Epithelial cell of esophagus (primary cell): ENCODE data around the gene GDPD5.

Experiments used
- DNase-seq: peaks from one replicate; pipeline ENCODE4 v3.0.0; 2010; ENCODE audit warnings: low read depth
- H3K4me3 ChIP-seq: 2 replicates; pipeline ENCODE4 v1.5.1; 2011; ENCODE audit warnings: mild to moderate bottlenecking, low read length, control low read depth
- TF ChIP-seq, protein P1 (sequence below): IDR thresholded peaks from 2 replicates; pipeline ENCODE4 v1.5.1; 2011; ENCODE audit warnings: low read depth, mild to moderate bottlenecking, low read length, control low read depth, inconsistent platforms; ENCODE audit not compliant: insufficient read depth; ENCODE audit errors: missing control alignments

GDPD5 gene

DNA sequence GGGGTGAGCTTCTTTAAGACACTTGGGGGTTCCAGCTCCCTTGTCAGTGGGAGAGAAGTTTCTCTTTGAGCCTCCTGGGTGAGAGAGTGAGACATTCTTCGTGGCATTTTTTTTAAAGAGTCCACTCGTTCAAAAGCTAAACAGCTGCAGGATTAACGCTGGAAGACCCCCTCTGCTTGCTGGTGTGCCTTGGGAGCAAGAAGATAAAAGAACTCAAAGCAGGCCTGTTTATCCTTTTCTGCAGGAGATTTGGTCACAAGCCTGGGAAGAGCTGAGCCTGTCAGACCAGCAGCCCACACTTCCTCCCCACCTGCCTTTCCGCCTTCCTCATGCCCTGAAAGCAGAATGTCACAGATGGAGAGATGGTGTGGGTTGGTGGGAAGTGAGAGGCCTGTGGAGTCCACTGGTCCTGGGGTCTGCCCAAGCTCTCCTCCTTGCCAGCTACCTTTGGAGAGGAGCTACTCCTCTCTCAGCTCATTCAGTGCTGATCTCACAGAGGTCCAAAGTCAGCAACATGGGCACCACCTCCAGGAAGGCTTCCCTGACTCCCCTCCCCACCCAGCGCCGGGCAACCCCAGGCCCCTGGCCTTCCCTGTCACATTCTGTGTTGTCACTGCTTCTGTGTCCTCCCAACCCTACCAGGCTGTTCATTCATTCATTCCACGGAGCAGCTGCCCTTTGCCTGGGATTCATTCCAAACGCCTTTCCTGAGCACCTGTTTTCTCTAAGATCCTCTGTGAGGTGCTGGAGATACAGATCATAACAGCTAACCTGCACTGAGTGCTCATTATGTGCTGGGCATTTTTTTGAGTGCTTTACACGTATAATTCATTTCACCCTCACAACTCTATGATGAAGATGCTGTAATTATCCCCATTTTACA, 6.7 kb downstream of the GDPD5 start:
- DNase-seq, result no peak
- no peak overlapping the region for H3K4me3 ChIP-seq
- TF ChIP-seq, protein P1, sequence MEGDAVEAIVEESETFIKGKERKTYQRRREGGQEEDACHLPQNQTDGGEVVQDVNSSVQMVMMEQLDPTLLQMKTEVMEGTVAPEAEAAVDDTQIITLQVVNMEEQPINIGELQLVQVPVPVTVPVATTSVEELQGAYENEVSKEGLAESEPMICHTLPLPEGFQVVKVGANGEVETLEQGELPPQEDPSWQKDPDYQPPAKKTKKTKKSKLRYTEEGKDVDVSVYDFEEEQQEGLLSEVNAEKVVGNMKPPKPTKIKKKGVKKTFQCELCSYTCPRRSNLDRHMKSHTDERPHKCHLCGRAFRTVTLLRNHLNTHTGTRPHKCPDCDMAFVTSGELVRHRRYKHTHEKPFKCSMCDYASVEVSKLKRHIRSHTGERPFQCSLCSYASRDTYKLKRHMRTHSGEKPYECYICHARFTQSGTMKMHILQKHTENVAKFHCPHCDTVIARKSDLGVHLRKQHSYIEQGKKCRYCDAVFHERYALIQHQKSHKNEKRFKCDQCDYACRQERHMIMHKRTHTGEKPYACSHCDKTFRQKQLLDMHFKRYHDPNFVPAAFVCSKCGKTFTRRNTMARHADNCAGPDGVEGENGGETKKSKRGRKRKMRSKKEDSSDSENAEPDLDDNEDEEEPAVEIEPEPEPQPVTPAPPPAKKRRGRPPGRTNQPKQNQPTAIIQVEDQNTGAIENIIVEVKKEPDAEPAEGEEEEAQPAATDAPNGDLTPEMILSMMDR, result no peak

DNA sequence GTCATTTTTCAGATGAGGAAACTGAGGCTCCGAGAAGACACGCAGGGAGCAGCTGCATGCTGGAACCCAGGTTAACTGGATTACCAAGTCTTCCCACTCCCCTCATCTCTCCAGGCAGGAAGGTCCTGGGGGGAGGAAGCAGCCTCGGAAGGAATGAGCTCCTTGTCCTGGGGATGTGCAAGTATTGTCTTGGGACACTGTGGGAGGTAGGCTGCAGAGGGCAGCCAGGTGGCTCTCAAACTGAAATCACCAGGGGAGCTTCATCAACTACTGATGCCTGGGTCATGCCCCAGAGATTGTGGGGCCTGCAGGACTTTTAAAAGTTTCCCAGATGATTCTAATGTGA, 7.6 kb downstream of the GDPD5 start:
- H3K4me3 ChIP-seq, result no peak overlapping the region

DNA sequence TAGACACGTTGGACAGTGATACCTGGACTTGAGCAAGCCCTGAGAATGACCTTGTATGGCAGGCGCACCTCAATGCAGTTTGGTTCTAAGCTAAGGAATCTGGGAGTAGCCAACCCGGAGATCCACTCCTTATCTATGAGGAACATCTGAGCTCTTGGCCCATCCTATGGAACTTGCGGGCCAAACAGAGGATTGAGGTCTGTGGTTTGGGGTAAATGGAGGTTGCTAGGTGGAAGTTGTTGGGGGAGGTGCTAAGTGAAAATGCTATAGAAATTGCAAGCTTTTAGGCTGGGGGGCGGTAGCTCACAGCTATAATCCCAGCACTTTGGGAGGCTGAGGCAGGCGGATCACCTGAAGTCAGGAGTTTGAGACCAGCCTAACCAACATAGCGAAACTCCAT, 8.9 kb downstream of the GDPD5 start:
- no peak overlapping the region for H3K4me3 ChIP-seq
- TF ChIP-seq, protein P1, result no peak
- DNase-seq, result no peak

More for the DNA sequence above, 7.6 kb downstream of the GDPD5 start:
- TF ChIP-seq, protein P1, result no peak
- no peak for DNase-seq

DNA sequence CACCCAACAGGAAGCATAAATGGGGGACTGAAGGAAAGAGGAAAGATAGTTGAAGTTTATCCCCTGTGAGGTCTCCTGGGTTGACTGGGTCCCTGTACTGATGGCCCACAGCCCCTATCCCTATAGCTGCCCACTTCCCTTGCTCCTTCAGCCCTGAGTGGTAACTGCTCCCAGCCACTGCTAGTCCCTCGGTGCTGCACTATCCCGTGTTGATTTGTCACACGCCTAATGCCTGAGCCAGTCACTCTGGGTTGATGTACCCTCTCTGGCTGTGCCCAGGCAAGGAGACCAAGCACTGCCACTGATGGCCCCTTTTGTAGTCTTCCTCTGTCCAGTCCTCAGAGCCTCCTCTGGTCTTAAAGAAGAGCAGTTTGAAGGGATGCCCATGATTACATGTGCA, 9.6 kb downstream of the GDPD5 start:
- TF ChIP-seq, protein P1, result no peak
- no peak overlapping the region for H3K4me3 ChIP-seq
- no peak for DNase-seq

DNA sequence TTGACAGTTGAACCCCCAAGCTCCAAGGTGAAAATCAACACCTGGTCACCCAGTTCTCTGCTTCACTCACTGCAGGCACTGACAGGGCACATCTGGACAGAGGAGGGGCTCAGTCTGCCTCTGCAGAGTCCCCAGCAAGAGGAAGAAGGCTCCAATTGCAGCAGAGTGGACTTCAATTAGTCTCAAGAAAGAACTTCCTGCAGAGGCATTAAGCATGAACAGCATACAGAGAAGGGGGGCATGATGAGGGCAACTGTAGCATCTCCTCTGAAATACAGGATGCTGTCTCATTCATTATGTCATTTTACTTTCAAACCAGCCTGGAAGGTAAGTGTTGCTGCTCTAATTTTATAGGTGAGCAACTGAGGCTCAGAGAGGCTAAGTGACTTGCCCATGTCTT, 11.1 kb downstream of the GDPD5 start:
- TF ChIP-seq, protein P1, result no peak
- DNase-seq, result no peak

DNA sequence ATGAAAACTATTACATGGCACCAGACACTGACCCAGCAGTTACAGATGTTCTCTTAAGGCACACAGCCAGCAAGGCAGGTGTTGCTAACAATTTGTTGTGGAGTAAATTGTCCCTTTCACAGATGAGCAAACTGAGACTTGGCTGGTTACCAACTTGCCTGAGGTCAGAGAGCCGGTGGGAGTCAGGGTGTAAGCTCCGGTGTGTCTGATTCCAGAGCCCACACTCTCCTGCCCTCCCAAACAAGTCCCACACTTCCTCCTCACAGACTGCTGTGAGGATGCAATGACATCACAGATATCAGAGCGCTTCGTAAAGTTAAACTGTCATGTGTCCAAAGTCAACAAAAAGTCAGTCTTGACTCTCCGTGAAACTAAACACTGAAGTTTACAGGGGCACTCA, 12.5 kb downstream of the GDPD5 start:
- H3K4me3 ChIP-seq, result no peak overlapping the region
- DNase-seq, result no peak
- TF ChIP-seq, protein P1, result no peak

More for the DNA sequence above, 11.1 kb downstream of the GDPD5 start:
- no peak overlapping the region for H3K4me3 ChIP-seq

DNA sequence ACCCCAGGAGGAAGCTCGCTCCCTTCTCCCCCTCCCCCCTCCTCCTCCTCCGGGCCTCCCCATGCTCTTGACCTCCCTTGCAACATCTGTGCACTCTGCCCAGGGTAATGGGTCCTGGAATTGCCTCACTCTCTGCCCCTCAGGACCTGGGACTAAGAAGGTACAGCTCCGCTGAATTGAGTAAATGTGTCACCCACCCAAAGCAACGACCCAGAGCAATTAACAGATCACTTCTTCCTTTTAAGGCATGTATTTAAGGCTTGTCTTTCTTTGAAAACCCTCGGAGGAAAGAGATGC, 15.1 kb downstream of the GDPD5 start:
- no peak overlapping the region for H3K4me3 ChIP-seq
- DNase-seq, result no peak
- TF ChIP-seq, protein P1, result no peak
